GM18909 (cell line): ENCODE data around the gene UFD1.

ENCODE experiments used
- ATAC-seq: cut with Tn5 transposase; IDR thresholded peaks from one replicate; pipeline ENCODE4 v1.9.1; 2021; ENCODE audit warnings: mild to moderate bottlenecking; ENCODE audit not compliant: unreplicated experiment, poor library complexity

UFD1 gene

GRCh38 chr22:19478901-19479354, at the start of gene UFD1:
Gene UFD1 (minus strand): TSS chr22:19479193. CDS start chr22:19479085, 108 bp downstream.
- ATAC-seq: peak; percentile 47

DNA sequence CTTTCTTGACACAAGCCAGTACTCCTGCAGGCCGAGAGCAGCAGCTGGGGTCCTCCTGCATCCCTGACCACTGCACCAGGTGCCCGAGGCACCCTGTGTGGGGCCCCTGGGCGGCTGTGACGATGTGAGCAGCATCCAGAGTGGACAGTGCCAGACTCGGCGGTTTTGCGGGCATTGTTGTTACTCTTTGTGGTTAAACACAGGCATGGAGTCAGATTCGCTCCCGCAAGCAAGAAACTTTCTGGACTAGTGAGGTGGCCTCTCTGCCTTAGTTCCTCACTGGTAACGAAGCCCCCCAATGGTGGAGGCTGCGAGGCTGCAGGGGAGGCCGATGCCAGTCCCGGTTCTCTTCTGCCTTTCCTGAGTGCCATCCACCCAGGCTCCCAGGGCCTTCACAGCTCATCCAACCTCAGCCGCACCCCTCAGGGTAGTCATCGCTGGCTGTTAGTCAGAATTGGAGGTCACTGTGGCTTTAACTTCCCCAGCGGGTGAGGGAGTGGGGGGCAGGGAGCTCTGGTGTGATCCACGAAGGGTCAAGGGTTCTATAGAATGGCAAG, 48.9 kb upstream of the UFD1 start:
- no peak for ATAC-seq

- no peak for ATAC-seq
Measured at GRCh38 chr22:19527321-19527721, 48.3 kb upstream of the UFD1 start.

- ATAC-seq: no peak
Measured at GRCh38 chr22:19526702-19527111, 47.7 kb upstream of the UFD1 start.

GRCh38 chr22:19526076-19526701, 47.2 kb upstream of the UFD1 start:
- no peak for ATAC-seq

DNA sequence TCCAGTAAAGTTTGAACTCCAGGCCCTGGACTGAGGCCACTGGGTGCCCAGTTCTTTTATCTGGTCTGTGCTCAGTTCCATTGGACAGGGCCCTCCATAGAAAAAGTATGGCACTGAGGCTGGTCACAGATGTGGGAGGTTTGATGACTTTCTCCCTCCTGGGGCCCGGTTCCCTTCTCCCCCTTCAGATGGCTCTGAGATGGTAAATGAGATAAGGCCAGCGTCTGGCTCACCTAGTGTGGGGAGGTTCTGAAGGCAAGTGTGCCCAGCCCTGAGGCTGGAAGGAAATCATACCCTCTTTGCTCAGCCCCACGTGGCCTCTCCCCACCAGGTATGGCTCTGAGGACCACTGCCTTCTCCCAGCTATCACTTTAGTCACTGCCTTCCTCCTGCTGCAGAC, 46.7 kb upstream of the UFD1 start:
- ATAC-seq: no peak

DNA sequence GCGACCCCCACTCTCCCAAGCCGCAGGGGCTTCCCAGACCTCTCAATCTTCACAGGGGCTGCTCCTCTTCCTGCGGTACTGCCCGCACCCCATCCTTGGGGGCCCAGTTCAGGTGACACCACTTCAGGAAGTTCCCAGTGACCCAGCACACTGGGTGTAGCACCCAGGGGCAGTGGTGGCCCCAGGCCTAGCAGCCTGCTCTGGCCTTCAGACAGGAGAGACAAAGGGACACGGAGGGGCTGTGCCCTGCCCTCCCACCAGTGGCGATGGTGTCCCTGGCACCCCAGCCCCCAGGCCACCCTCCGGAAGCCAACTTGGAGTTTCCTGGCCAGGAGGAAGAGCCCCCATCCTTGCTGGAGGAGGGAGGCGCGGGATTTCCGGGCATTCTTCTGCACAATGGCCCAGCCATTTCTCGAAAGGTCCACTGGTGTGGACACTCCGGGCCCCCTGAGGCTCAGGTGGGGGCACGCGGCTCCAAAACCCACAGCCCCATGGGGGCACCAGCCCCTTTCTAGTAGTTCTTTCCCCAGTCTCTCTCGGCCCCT, 46.2 kb upstream of the UFD1 start:
- no peak for ATAC-seq

DNA sequence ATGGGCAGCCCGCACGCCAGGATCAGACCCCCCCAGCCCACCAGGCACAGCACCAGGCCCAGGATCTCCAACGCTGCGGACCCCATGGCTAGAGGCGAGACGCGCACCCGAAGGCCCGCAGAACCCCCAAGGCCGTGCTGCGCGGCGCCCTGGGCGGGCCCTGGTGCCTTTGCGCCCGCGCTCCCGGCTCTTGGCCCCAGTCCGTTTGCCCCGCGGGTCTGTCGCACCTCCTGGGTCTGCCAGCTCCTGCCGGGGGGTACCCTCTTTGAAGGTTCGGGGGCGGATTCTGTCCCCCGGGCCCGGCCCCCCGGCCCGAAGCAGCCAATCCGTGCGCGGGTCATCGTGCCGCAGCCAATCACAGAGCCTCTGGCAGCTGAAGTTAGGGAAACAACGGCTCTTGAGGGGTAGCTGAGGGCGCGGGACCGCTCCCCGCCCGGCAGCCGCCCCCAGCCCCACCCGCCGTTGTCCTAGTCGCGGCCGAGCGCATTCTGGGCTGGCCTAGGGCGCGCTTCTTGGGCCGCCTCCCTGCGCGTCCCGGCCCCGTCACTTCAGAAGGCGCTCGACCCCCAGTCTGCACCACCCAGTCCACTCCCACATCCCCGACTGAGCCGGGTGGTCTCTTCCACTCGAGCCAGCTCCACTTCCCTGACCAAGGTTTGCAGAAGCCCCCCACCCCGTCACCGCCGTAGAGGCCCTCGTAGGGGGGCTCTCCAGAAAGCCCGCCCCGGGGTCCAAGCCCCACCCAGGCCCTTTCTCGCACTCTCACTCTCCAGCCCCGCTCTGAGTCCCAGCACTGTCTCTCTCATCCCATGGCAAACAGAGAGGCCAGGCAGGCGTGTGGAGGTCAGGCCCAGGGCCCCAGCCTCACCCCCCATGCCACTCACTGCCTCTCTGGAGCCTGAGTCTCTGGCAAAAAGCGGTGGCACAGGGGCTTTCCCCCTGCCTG, 45.5 kb upstream of the UFD1 start, which contains the start of gene CLDN5:
TSS of gene CLDN5 (minus strand) at position 241 of the 946 bp plus-strand sequence. CDS start at position 86, 155 bp downstream.
- no peak for ATAC-seq

DNA sequence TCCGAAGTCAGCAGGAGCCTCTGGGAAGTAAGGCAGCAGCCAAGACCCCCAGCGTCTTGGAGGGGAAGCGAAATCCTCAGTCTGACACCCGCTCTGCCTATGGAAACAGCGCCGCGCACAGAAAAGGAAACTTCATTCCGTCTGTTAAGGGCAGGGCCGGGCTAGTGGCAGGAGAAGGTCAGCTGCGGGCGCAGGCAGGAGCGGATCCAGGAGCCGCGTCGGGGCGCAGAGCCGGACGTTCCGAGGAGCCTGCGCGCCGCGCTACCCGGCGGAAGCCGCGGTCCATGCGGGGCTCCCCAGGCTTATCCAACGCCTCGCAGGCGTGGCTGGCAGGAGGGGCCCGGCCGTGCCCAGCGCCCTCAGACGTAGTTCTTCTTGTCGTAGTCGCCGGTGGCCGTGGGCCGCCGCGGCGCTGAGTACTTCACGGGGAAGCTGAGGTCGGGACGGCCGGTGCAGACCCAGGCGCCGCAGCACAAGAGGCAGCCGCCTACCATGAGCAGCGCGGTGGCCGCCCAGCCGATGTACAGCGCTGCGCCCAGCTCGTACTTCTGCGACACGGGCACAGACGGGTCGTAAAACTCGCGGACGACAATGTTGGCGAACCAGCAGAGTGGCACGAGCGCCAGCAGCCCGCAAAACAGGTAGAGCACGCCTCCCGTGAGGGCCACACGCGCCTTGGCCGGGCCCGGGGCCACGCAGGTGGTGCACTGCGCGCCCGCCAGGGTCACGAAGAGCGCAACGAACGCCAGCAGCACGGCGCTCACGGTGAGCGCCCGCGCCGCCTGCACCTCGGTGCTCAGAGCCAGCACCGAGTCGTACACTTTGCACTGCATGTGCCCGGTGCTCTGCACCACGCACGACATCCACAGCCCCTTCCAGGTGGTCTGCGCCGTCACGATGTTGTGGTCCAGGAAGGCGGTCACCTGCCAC, 44.5 kb upstream of the UFD1 start:
- ATAC-seq: no peak

GRCh38 chr22:19522881-19523239, 43.9 kb upstream of the UFD1 start:
- no peak for ATAC-seq

- ATAC-seq: no peak
Measured at GRCh38 chr22:19522190-19522880, 43.3 kb upstream of the UFD1 start.

- no peak for ATAC-seq
Measured at GRCh38 chr22:19520566-19521305, 41.7 kb upstream of the UFD1 start.

DNA sequence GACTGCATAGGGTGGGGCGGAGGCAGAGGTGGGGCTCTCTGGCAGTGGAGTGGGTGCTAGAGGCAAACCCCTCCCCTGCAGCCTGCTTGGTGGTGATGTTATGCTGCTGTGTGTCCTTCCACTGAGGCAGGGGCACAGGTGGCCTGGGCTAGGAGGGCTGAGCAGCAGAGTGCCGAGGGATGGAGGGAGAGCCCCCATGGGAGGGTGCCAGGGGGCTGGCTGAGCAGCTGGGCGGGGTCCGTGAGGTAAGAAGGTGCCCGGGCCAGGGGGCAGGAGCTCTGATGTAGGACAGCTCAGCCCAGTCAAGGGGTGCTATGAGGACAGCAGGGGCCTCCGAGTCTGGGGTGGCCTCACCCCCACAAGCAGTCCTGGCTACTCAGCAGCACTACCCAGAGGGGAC, 41.0 kb upstream of the UFD1 start:
- no peak for ATAC-seq

DNA sequence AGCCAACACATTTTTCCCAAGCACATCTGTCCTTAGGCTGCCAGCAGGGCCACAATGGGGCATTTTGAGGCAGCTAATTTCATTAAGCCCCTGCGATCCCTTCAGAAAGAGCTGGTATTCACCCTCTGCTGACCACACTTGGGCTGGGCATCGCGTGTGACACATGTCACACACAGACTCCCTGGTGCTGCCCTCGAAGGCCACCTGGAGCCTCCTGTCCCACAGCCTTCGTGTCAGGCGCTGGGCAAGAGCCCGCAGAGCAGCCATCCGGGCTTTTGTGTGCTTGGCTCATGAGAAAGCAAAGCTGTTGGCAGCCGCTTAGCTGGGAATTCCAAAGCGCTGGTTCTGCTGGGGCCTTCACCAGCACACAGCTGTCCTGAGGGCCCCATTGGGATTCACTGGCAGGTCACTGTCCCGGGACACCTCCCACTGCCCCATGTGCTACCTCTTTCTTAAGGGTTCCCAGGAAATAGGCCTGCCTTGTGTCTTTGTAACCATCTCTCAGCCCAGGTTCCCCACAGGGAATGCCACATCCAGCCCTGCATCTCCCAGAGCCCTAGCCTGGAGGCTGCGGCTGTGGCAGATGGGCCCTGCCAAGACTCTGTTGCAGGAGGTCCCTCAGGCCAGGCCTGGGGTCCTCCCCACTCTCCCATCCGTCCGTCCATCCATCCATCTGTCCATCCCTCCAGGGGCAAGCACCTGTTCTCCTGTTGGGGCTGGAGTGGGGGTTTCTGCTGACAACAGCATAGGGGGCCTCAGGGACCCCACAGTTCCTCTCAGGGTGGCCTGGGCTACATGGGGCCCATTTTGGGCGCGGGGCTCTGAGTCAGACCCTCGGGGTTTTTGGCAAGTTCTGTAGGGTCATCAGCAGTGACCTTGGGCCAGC, 40.3 kb upstream of the UFD1 start:
- ATAC-seq: no peak

DNA sequence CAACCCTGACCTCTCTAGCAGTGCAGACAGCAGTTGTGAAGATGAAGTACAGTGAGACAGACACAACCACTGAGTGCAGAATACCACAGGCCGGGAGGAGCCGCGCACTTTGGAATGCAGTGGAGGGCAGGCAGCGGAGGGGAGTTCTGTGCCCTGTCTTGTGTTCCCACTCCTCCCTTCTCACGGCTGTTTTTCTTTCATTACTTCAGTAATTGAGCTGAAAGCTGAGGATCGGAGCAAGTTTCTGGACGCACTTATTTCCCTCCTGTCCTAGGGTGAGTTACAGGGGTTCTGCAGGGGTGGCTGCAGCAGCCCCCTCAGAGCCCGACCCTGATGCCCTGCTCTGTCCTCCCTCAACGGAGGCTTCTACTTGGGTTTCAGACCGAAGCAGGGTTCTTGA, 39.6 kb upstream of the UFD1 start:
- no peak for ATAC-seq

- ATAC-seq: no peak
Measured at GRCh38 chr22:19517919-19518611, 39.1 kb upstream of the UFD1 start.

GRCh38 chr22:19517171-19517500, 38.1 kb upstream of the UFD1 start:
- ATAC-seq: no peak
